ENCODE results near the gene ZNF611. TPM values are rescaled to one million over a fixed set of nuclear protein-coding genes. Genes with fewer than 3 reads are reported as not detected.
"Not testable (repeated sequence)": the region's sequence is repeated elsewhere in the genome, so short reads cannot be mapped to it uniquely, and the experiment has no call there.

The ZNF611 gene
- total RNA-seq, 4 donors from 2014 or later = 4.9 to 8.7 (median 7.9) TPM

DNA sequence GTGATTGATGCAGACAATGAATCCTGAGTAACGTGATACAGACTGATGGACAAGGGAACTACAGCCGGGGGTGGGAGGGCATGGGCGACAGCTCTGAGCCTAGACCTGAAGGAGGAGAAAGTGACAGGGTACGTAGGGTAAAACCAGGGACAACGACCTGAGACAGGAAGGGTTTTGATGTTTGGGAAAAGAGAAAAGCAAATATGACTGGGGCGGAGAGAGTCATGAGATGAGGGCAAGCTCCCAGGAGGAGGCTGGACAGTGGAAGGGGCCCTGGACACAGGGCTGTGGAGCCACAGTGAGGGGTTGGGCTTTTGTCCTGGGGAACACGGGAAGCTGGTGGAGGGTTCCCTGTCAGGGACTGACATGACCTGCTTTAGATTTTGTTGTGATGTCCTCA lies 34.2 kb downstream of the ZNF611 start:
- H3K27me3 ChIP-seq = no peaks in the 10 kb centered on the region
- peaks cover 0 to 11% (median 2%) of the 10 kb centered on the region in 3 donors for H3K36me3 ChIP-seq
- no peak for TF ChIP-seq POLR2A (IDR thresholded peaks at IDR 0.05)
- TF ChIP-seq, protein P1, sequence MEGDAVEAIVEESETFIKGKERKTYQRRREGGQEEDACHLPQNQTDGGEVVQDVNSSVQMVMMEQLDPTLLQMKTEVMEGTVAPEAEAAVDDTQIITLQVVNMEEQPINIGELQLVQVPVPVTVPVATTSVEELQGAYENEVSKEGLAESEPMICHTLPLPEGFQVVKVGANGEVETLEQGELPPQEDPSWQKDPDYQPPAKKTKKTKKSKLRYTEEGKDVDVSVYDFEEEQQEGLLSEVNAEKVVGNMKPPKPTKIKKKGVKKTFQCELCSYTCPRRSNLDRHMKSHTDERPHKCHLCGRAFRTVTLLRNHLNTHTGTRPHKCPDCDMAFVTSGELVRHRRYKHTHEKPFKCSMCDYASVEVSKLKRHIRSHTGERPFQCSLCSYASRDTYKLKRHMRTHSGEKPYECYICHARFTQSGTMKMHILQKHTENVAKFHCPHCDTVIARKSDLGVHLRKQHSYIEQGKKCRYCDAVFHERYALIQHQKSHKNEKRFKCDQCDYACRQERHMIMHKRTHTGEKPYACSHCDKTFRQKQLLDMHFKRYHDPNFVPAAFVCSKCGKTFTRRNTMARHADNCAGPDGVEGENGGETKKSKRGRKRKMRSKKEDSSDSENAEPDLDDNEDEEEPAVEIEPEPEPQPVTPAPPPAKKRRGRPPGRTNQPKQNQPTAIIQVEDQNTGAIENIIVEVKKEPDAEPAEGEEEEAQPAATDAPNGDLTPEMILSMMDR (IDR thresholded peaks at IDR 0.05) = no peak
- no peak overlapping the region for H3K4me3 ChIP-seq
- no peak overlapping the region for H3K27ac ChIP-seq
- WGBS, 2 donors = 75% methylated on average over 7 of the region's 7 CpGs
- peaks cover 0 to 59% (median 24%) of the 10 kb centered on the region in 3 donors for H3K9me3 ChIP-seq
- intact Hi-C loops (cut with DNase I) = no loop called here
- no peaks in the 10 kb centered on the region for H3K4me1 ChIP-seq
- no peak for DNase-seq

GRCh38 chr19:52699555-52699954 lies 35.3 kb downstream of the ZNF611 start:
- H3K9me3 ChIP-seq = peaks cover 0 to 48% (median 15%) of the 10 kb centered on the region in 3 donors
- 77 to 80% methylated on average over 1 of the region's 5 CpGs for WGBS, 2 donors
- intact Hi-C loops (cut with DNase I) = not testable (repeated sequence)

DNA sequence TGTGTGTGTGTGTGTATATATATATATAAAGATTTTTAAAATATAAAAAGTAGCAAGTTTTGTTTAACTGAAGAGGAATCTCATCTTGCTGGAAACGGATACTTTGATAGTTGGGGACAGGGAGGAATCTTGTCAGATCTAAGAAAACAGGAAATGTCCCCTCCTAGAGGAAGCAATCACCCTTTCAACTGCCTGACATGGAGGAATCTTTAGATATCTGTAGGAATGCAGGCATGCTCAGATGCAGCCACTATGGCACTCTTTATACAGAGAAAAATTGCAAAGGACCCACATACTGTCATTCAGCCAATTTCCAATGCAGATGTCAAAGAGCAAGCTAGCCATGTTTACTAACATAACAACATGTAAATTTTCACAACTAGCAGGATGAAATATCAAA lies 38.8 kb downstream of the ZNF611 start:
- Histone ChIP-seq H3K27me3 (no peaks in the 10 kb centered on the region), H3K4me3 (no peak overlapping the region), H3K9me3 (peaks cover 0 to 13% (median 3%) of the 10 kb centered on the region in 3 donors), H3K27ac (no peak overlapping the region), H3K36me3 (no peaks in the 10 kb centered on the region), H3K4me1 (peaks cover 0 to 8% (median 3%) of the 10 kb centered on the region in 3 donors)
- TF ChIP-seq POLR2A (IDR thresholded peaks at IDR 0.05) = no peak
- TF ChIP-seq, protein P1 (IDR thresholded peaks at IDR 0.05) = no peak
- no peak for DNase-seq
- intact Hi-C loops (cut with DNase I) = no loop called here
- 33 to 41% methylated on average over 1 of the region's 1 CpG for WGBS, 2 donors

More at GRCh38 chr19:52699555-52699954, 35.3 kb downstream of the ZNF611 start:
- H3K27me3 ChIP-seq, H3K27ac ChIP-seq, DNase-seq, H3K4me1 ChIP-seq, H3K4me3 ChIP-seq, H3K36me3 ChIP-seq: not testable (repeated sequence)

DNA sequence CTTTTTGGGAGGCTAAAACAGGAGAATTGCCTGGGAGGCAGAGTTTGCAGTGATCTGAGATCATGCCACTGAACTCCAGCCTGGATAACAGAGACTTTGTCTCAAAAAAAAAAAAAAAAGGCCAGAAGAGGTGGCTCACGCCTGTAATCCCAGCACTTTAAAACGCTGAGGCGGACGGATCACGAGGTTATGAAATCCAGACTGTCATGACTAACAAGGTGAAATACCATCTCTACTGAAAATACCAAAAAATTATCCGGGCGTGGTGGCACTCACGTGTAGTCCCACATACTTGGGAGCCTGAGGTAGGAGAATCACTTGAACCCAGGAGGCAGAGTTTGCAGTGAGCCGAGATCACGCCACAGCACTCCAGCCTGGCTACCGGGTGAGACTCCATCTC lies 39.9 kb downstream of the ZNF611 start:
- no peak for TF ChIP-seq POLR2A (IDR thresholded peaks at IDR 0.05)
- TF ChIP-seq, protein P1 (IDR thresholded peaks at IDR 0.05) = no peak
- no peak for DNase-seq
- WGBS, 2 donors = 93 to 97% methylated on average over 8 to 11 of the region's 11 CpGs
- Histone ChIP-seq H3K9me3 (peaks cover 0 to 3% (median 0%) of the 10 kb centered on the region in 3 donors), H3K27ac (no peak overlapping the region), H3K4me1 (peaks cover 0 to 13% (median 3%) of the 10 kb centered on the region in 3 donors), H3K27me3 (no peaks in the 10 kb centered on the region), H3K36me3 (no peaks in the 10 kb centered on the region), H3K4me3 (no peak overlapping the region)
- intact Hi-C loops (cut with DNase I) = no loop called here

- WGBS, 2 donors = 74 to 79% methylated on average over 3 of the region's 3 CpGs
- H3K36me3 ChIP-seq; H3K27me3 ChIP-seq; DNase-seq; H3K4me3 ChIP-seq; H3K27ac ChIP-seq; H3K9me3 ChIP-seq; intact Hi-C loops (cut with DNase I): not testable (repeated sequence)
- H3K4me1 ChIP-seq = peaks cover 0 to 19% (median 3%) of the 10 kb centered on the region in 3 donors
Measured at GRCh38 chr19:52694281-52694680, 40.6 kb downstream of the ZNF611 start.

GRCh38 chr19:52692431-52693008 lies 42.3 kb downstream of the ZNF611 start:
- Histone ChIP-seq H3K36me3 (no peaks in the 10 kb centered on the region), H3K27me3 (no peaks in the 10 kb centered on the region), H3K4me3 (no peak overlapping the region), H3K27ac (no peak overlapping the region), H3K9me3 (no peaks in the 10 kb centered on the region), H3K4me1 (peaks cover 0 to 33% (median 6%) of the 10 kb centered on the region in 3 donors)
- 79 to 88% methylated on average over 7 to 8 of the region's 8 CpGs for whole genome bisulfite sequencing, 2 donors
- DNase-seq = no peak
- no peak for TF ChIP-seq POLR2A (IDR thresholded peaks at IDR 0.05)
- TF ChIP-seq, protein P1 (IDR thresholded peaks at IDR 0.05) = no peak
- intact Hi-C loops (cut with DNase I) = no loop called here
